GM12878 (cell line): ENCODE data around the gene FER1L5. TPM values are rescaled to one million over a fixed set of nuclear protein-coding genes. Genes with fewer than 3 reads are reported as not detected.
A peak's percentile ranks its signal among the peaks of the same experiment; 100 is the strongest.

Source experiments
- ATAC-seq: fragments of 200-7000 bp; cut with Tn5 transposase; 3 replicates; pipeline ENCODE4 v1.9.1; 2020; ENCODE audit warnings: mild to moderate bottlenecking, moderate library complexity
- BruUV-seq: library from RNA; stranded (reverse); fragments of 400-500 nt; replicated peaks from 2 replicates; lab custom pipeline; 2021; lab: Mats Ljungman, UMichigan
- CTCF ChIA-PET: fragments of 300-600 bp; sonication (Branson Sonifier 250); formaldehyde crosslinking; extraction: SDS; loops from one replicate; lab custom pipeline; 2021; ENCODE audit warnings: inconsistent platforms; lab: Yijun Ruan, JAX
- POLR2A ChIA-PET: fragments of 350-600 bp; formaldehyde crosslinking; extraction: SDS; loops from one replicate; lab custom pipeline; 2021; ENCODE audit warnings: inconsistent platforms; lab: Charles Lee
- RAD21 ChIA-PET: fragments of 300-600 bp; sonication (Branson Sonifier 250); formaldehyde crosslinking; loops from one replicate; lab custom pipeline; 2023; ENCODE audit warnings: antibody characterized with exemption; ENCODE audit not compliant: unreplicated experiment; lab: Charles Lee
- SMC1A ChIA-PET: fragments of 300-600 bp; sonication (Branson Sonifier 250); formaldehyde crosslinking; loops from one replicate; lab custom pipeline; 2023; ENCODE audit not compliant: unreplicated experiment, uncharacterized antibody; lab: Charles Lee
- DNase-seq: peaks from one replicate; pipeline ENCODE4 v3.0.0-alpha.2; 2011; ENCODE audit warnings: low read depth, low spot score
- FAIRE-seq: peaks from 3 replicates; lab custom pipeline; 2011; peaks lifted over from hg19 to GRCh38; lab: Jason Lieb, UNC
- H2AFZ ChIP-seq: 2 replicates; pipeline ENCODE4 v1.6.0; 2011; ENCODE audit warnings: low read depth, low read length, control low read depth; ENCODE audit not compliant: control insufficient read depth
- H3K27ac ChIP-seq: 2 replicates; pipeline ENCODE4 v1.5.1; 2011; ENCODE audit warnings: control low read depth; ENCODE audit not compliant: control insufficient read depth, insufficient read depth
- H3K27me3 ChIP-seq, 2 experiments: replicated peaks in 1 of 2; 2 replicates each; pipeline versions ENCODE4 v1.6.0 to v1.6.1; 2011; ENCODE audit warnings: low read length in 1 of 2; ENCODE audit not compliant: control insufficient read depth in 2 of 2, insufficient read depth in 2 of 2
- H3K36me3 ChIP-seq, 2 experiments: 2 replicates each; pipeline ENCODE4 v1.5.1; 2011; ENCODE audit warnings: low read length in 1 of 2; ENCODE audit not compliant: control insufficient read depth in 2 of 2, insufficient read depth in 2 of 2
- H3K4me1 ChIP-seq: 2 replicates; pipeline ENCODE4 v1.6.1; 2011; ENCODE audit warnings: mild to moderate bottlenecking, low read length, moderate library complexity, mixed read lengths; ENCODE audit not compliant: control insufficient read depth, insufficient read depth
- H3K4me2 ChIP-seq: 2 replicates; pipeline ENCODE4 v1.6.0; 2011; ENCODE audit warnings: control low read depth; ENCODE audit not compliant: control insufficient read depth, insufficient read depth
- H3K4me3 ChIP-seq: fragments of 200-600 bp; sonication (generic); 2 replicates; pipeline ENCODE4 v1.5.1; 2016
- H3K79me2 ChIP-seq: 2 replicates; pipeline ENCODE4 v1.6.0; 2011; ENCODE audit warnings: low read length; ENCODE audit not compliant: control insufficient read depth, insufficient read depth
- H3K9ac ChIP-seq: 2 replicates; pipeline ENCODE4 v1.8.0; 2011; ENCODE audit warnings: low read length, control low read depth, mixed read lengths; ENCODE audit not compliant: control insufficient read depth, insufficient read depth
- H3K9me3 ChIP-seq: replicated peaks from 3 replicates; pipeline ENCODE4 v1.5.1; 2011; ENCODE audit warnings: mild to moderate bottlenecking, low read length; ENCODE audit not compliant: control insufficient read depth, insufficient read depth
- H4K20me1 ChIP-seq: 2 replicates; pipeline ENCODE4 v1.6.0; 2011; ENCODE audit not compliant: control insufficient read depth, insufficient read depth
- CBX5 ChIP-seq: sonication (generic); IDR thresholded peaks from 2 replicates; pipeline ENCODE4 v1.6.1; 2016; ENCODE audit warnings: low read depth, moderate library complexity, mild to moderate bottlenecking, inconsistent platforms
- CHD1 ChIP-seq: IDR thresholded peaks from 2 replicates; pipeline ENCODE4 v1.6.1; 2012; ENCODE audit warnings: low read depth, low read length, improper control_type of control experiment
- CTCF ChIP-seq, 3 experiments: IDR thresholded peaks in 2 of 3; conservative IDR thresholded peaks in 1 of 3; 2 replicates each; pipeline ENCODE4 v1.5.1; 2011; ENCODE audit warnings: low read depth in 3 of 3, low read length in 3 of 3, mild to moderate bottlenecking in 3 of 3, control low read depth in 2 of 3, moderate library complexity in 2 of 3, inconsistent platforms in 1 of 3, mixed read lengths in 1 of 3; ENCODE audit not compliant: control insufficient read depth in 2 of 3, insufficient read depth in 1 of 3; ENCODE audit errors: extremely low read depth in 1 of 3
- NR2C1 ChIP-seq: fragments of 450-650 bp; IDR thresholded peaks from 2 replicates; pipeline ENCODE4 v1.6.1; 2017; ENCODE audit warnings: antibody characterized with exemption, mild to moderate bottlenecking, moderate library complexity
- RAD21 ChIP-seq: IDR thresholded peaks from 2 replicates; pipeline ENCODE4 v1.6.1; 2011; ENCODE audit warnings: mild to moderate bottlenecking, low read depth, low read length, moderate library complexity; ENCODE audit not compliant: insufficient read depth
- SMC3 ChIP-seq: IDR thresholded peaks from 2 replicates; pipeline ENCODE4 v1.6.1; 2011; ENCODE audit warnings: low read length, improper control_type of control experiment, borderline replicate concordance
- SREBF1 ChIP-seq: IDR thresholded peaks from 2 replicates; pipeline ENCODE4 v1.6.1; 2012; ENCODE audit warnings: mild to moderate bottlenecking, low read length
- TBL1XR1 ChIP-seq: IDR thresholded peaks from 2 replicates; pipeline ENCODE4 v1.6.1; 2012; ENCODE audit warnings: low read depth, low read length, improper control_type of control experiment
- ZBED1 ChIP-seq: IDR thresholded peaks from 2 replicates; pipeline ENCODE4 v1.6.1; 2016; ENCODE audit warnings: borderline replicate concordance
- WGBS: methylation state at CpG from one replicate; pipeline ENCODE4 v1.1.6; 2016; ENCODE audit warnings: low lambda C conversion rate; ENCODE audit not compliant: insufficient replicate concordance, insufficient coverage; ENCODE audit errors: missing lambda C conversion rate; 5-methylcytosine and 5-hydroxymethylcytosine counted together
- in situ Hi-C: fragments of 300-500 bp; cut with MboI; formaldehyde crosslinking; loops from 9 replicates; pipeline ENCODE4 v1.14.3; 2018; ENCODE audit warnings: mixed read lengths
- intact Hi-C: fragments of 100-400 bp; cut with micrococcal nuclease; formaldehyde crosslinking; loops from one replicate; pipeline ENCODE4 v1.14.2; 2022; ENCODE audit not compliant: unreplicated experiment
- polyA plus RNA-seq, 11 experiments: library from polyadenylated mRNA; depleted of rRNA in 4 of 11; unstranded in 6 of 11; stranded (reverse) in 5 of 11; fragments of >200 nt; fragmentation: Nextera tagmentation in 4 of 11; fragmentation: Illumina TruSeq in 1 of 11; extraction: Ambion mirVana in 4 of 11; extraction: Trizol in 1 of 11; gene quantifications; 1 replicate in 1 of 11; 2 replicates in 10 of 11; pipeline versions ENCODE4 v1.2.1 to v1.2.3, GENCODE V29; 2011 to 2016; ENCODE audit warnings: inconsistent platforms in 2 of 11, missing spikeins in 2 of 11, low read depth in 1 of 11
- total RNA-seq, 4 experiments: library from RNA; depleted of rRNA in 3 of 4; stranded (reverse); fragments of >200 nt in 3 of 4; fragmentation: Illumina TruSeq in 1 of 4; extraction: Trizol in 1 of 4; gene quantifications; 2 replicates each; pipeline versions ENCODE4 v1.2.1 to v1.2.3, GENCODE V29; 2013 to 2021
- TF ChIP-seq, protein P1 (sequence below): fragments of 450-650 bp; IDR thresholded peaks from 2 replicates; pipeline ENCODE4 v1.6.1; 2017; ENCODE audit warnings: low read depth, mild to moderate bottlenecking, moderate library complexity
- TF ChIP-seq, protein P2 (sequence below): IDR thresholded peaks from 2 replicates; pipeline ENCODE4 v1.6.1; 2012; ENCODE audit warnings: low read length, inconsistent platforms

The FER1L5 gene
- total and polyA plus RNA-seq, 10 of the 15 experiments (the other 5 are each of a cell fraction or from before 2014, with no cell fraction given) = not detected

- TF ChIP-seq, protein P1, sequence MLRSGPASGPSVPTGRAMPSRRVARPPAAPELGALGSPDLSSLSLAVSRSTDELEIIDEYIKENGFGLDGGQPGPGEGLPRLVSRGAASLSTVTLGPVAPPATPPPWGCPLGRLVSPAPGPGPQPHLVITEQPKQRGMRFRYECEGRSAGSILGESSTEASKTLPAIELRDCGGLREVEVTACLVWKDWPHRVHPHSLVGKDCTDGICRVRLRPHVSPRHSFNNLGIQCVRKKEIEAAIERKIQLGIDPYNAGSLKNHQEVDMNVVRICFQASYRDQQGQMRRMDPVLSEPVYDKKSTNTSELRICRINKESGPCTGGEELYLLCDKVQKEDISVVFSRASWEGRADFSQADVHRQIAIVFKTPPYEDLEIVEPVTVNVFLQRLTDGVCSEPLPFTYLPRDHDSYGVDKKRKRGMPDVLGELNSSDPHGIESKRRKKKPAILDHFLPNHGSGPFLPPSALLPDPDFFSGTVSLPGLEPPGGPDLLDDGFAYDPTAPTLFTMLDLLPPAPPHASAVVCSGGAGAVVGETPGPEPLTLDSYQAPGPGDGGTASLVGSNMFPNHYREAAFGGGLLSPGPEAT = no peak
- TF ChIP-seq ZBED1 (no peak), SREBF1 (no peak)
- TF ChIP-seq, protein P2, sequence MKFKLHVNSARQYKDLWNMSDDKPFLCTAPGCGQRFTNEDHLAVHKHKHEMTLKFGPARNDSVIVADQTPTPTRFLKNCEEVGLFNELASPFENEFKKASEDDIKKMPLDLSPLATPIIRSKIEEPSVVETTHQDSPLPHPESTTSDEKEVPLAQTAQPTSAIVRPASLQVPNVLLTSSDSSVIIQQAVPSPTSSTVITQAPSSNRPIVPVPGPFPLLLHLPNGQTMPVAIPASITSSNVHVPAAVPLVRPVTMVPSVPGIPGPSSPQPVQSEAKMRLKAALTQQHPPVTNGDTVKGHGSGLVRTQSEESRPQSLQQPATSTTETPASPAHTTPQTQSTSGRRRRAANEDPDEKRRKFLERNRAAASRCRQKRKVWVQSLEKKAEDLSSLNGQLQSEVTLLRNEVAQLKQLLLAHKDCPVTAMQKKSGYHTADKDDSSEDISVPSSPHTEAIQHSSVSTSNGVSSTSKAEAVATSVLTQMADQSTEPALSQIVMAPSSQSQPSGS = no peak
- TF ChIP-seq, all 136 proteins: peak for 0
These were observed 40.9 kb upstream of the FER1L5 start (continued) for GRCh38 chr2:96601382-96602292.

- no peak overlapping the region for H3K4me2 ChIP-seq
- no peak for DNase-seq
- H3K4me1 ChIP-seq = no peaks in the 10 kb centered on the region
- 100% methylated on average over 2 of the region's 2 CpGs for WGBS
- H3K36me3 ChIP-seq = peaks cover 33 to 39% of the 10 kb centered on the region in 2 experiments
- ChIA-PET POLR2A (no interaction called here), SMC1A (no interaction called here), CTCF (interaction anchor here (0.9 kb wide), 2 partner anchors 130 to 199 kb away, joined by 3 to 4 read pairs; no protein-coding TSS in a partner anchor), RAD21 (interaction anchor here (1.0 to 1.5 kb wide), 2 partner anchors 33 to 70 kb away, joined by 3 read pairs; no protein-coding TSS in a partner anchor)
- H3K79me2 ChIP-seq = no peaks in the 10 kb centered on the region
- no peak overlapping the region for H3K27ac ChIP-seq
- H2AFZ ChIP-seq = no peak overlapping the region
- no peaks in the 10 kb centered on the region for H3K27me3 ChIP-seq
- no peaks in the 10 kb centered on the region; the same call in 1 of the 2 replicates for H4K20me1 ChIP-seq
- H3K9me3 ChIP-seq = no peaks in the 10 kb centered on the region
- intact Hi-C loops = no loop called here
- peak; percentile 34; the same call in 1 of the 3 replicates for ATAC-seq
- H3K9ac ChIP-seq = no peak overlapping the region
- TF ChIP-seq NR2C1 = no peak
- no peak for TF ChIP-seq CHD1
- TF ChIP-seq CTCF (IDR thresholded peaks at IDR 0.05 in 2 of 3, conservative IDR thresholded peaks at IDR 0.05 in 1 of 3; ENCODE audit: control insufficient read depth in 2 of 3, extremely low read depth in 1 of 3, insufficient read depth in 1 of 3, low read depth in 3 of 3, low read length in 3 of 3) = peak; percentile 12 to 27 (median 27); a peak in 3 of 6 replicates
- no peak for TF ChIP-seq SMC3
- no peak for TF ChIP-seq CBX5
- no peak for TF ChIP-seq TBL1XR1
- TF ChIP-seq RAD21 = peak; percentile 31; the same call in 1 of the 2 replicates
- TF ChIP-seq, all 136 proteins: peak for 2
- in situ Hi-C loops = no loop called here
- FAIRE-seq = no peak
- BruUV-seq = no TSS peak
- H3K4me3 ChIP-seq = no peak overlapping the region
These were observed 40.2 kb upstream of the FER1L5 start for GRCh38 chr2:96602330-96602823.
